ENCODE measurements around the gene MEIS1. TPM values are rescaled to one million over a fixed set of nuclear protein-coding genes. Genes with fewer than 3 reads are reported as not detected.

MEIS1 gene
- total and polyA plus RNA-seq, 2 of the 8 experiments (the other 6 are each of a cell fraction or from before 2014, with no cell fraction given), result 0.17 to 1.2 TPM

DNA sequence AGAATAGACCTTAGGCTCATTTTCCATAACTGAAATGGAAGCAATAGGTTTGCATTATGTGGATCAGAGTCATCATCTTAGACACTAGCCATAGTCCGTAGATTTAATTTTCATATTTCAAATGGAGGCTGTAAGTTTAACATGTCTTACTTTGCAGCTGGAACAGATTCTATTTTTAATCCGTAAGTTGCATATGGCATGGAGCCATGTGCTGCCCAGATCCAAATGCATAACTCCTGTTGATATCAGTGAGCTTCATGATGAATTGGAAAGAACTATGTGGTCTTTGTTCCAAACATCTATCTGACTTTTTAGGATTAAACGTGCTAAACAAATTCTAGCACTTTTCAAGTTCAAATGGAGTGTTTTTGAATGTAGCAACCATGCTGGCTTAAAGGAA lies 43.4 kb downstream of the MEIS1 start:
- H3K9me3 ChIP-seq (ENCODE audit: insufficient read depth in 2 of 2, low read depth in 1 of 2, low read length in 1 of 2), result no peaks in the 10 kb centered on the region
- WGBS, 2 experiments (ENCODE audit: extremely low coverage in 1 of 2, insufficient coverage in 1 of 2, insufficient read length in 1 of 2, insufficient replicate concordance in 2 of 2, low coverage in 1 of 2, low lambda C conversion rate in 2 of 2, missing lambda C conversion rate in 1 of 2), result 87% methylated on average over 3 of the region's 3 CpGs; no CpG with 5 or more reads in 1 of the 2 experiments
- POLR2A ChIA-PET (ENCODE audit: partially characterized antibody), result no interaction called here
- no peak overlapping the region for H3K14ac ChIP-seq (ENCODE audit: insufficient read length)
- no peak overlapping the region for H3K9ac ChIP-seq (replicated peaks in 1 of 4; ENCODE audit: extremely low read depth in 1 of 4, low read depth in 3 of 4, low read length in 3 of 4)
- no peak overlapping the region for H3K4ac ChIP-seq (replicated peaks; ENCODE audit: insufficient read length, low read depth, low read length)
- no peak overlapping the region for H3K56ac ChIP-seq (replicated peaks; ENCODE audit: insufficient read length, low read depth, low read length)
- no peak overlapping the region for H2BK12ac ChIP-seq (ENCODE audit: low read depth, low read length)
- CTCF ChIA-PET (ENCODE audit: partially characterized antibody), result interaction anchor here (0.6 to 1.9 kb wide), 4 partner anchors 10 to 18 kb away, joined by 3 to 8 read pairs (median 3); no protein-coding TSS in a partner anchor
- H2BK120ac ChIP-seq (replicated peaks; ENCODE audit: low read depth, low read length), result no peak overlapping the region
- H3K4me2 ChIP-seq (ENCODE audit: insufficient read depth in 1 of 2, low read depth in 2 of 2, low read length in 2 of 2), result no peak overlapping the region
- TF ChIP-seq PHF8 (conservative IDR thresholded peaks at IDR 0.05; ENCODE audit: low read depth, low read length) (no peak), POLR2A (IDR thresholded peaks at IDR 0.05; ENCODE audit: control extremely low read depth in 1 of 2, low read depth in 2 of 2, low read length in 2 of 2) (no peak), POLR2AphosphoS5 (IDR thresholded peaks at IDR 0.05; ENCODE audit: low read depth, low read length) (no peak)
- H3K79me1 ChIP-seq (ENCODE audit: low read depth, low read length), result no peaks in the 10 kb centered on the region
- no peak overlapping the region for H3K27ac ChIP-seq (ENCODE audit: low read depth, low read length)
- H3K18ac ChIP-seq (ENCODE audit: extremely low read depth, low read length), result no peak overlapping the region
- H3K27me3 ChIP-seq (replicated peaks in 1 of 4; ENCODE audit: control insufficient read depth in 3 of 4, extremely low read depth in 1 of 4, insufficient read depth in 3 of 4, low read length in 3 of 4), result no peaks in the 10 kb centered on the region
- no peak overlapping the region for H2BK20ac ChIP-seq (ENCODE audit: low read length)
- H4K91ac ChIP-seq (replicated peaks; ENCODE audit: insufficient read length, low read length), result no peak overlapping the region
- no peak overlapping the region for H2BK5ac ChIP-seq (ENCODE audit: low read depth, low read length)
- H4K8ac ChIP-seq (ENCODE audit: extremely low read depth, insufficient read depth, low read length), result no peak overlapping the region
- H3K4me1 ChIP-seq (replicated peaks in 1 of 4; ENCODE audit: control insufficient read depth in 3 of 4, insufficient read depth in 4 of 4, low read length in 3 of 4), result peaks cover 0 to 7% (median 3%) of the 10 kb centered on the region in 4 experiments; a peak in 4 of 7 replicates
- no peaks in the 10 kb centered on the region for H3K36me3 ChIP-seq (ENCODE audit: control insufficient read depth in 2 of 4, insufficient read depth in 4 of 4, low read length in 3 of 4)
- no peak overlapping the region for H2BK15ac ChIP-seq (ENCODE audit: low read length)
- H2AK5ac ChIP-seq (ENCODE audit: low read depth, low read length), result no peak overlapping the region
- no peak overlapping the region for H3K23ac ChIP-seq (ENCODE audit: insufficient read length)
- FAIRE-seq, result no peak
- no peak overlapping the region for H3K4me3 ChIP-seq (ENCODE audit: extremely low read depth in 1 of 4, insufficient read depth in 2 of 4, low read depth in 3 of 4, low read length in 4 of 4)
- H4K5ac ChIP-seq (ENCODE audit: insufficient read length, low read depth, low read length), result no peak overlapping the region
- H3K23me2 ChIP-seq (ENCODE audit: low read depth, low read length), result no peaks in the 10 kb centered on the region
- DNase-seq (ENCODE audit: low read depth in 1 of 2, low spot score in 2 of 2), result no peak
- H2AFZ ChIP-seq (ENCODE audit: low read length), result no peak overlapping the region
- H3K79me2 ChIP-seq (ENCODE audit: control insufficient read depth in 1 of 2, insufficient read depth in 2 of 2, low read length in 2 of 2), result no peaks in the 10 kb centered on the region
- H4K20me1 ChIP-seq (replicated peaks in 1 of 2; ENCODE audit: control insufficient read depth in 1 of 2, insufficient read depth in 2 of 2, low read length in 2 of 2), result no peaks in the 10 kb centered on the region

All from H1 (cell line).